Large intestine (tissue), 3 donors: ENCODE measurements around the gene CCDC170. TPM values are rescaled to one million over a fixed set of nuclear protein-coding genes. Genes with fewer than 3 reads are reported as not detected.

Experiments
- DNase-seq, 2 donors: peaks; one replicate each; pipeline versions ENCODE4 v3.0.0 to v3.0.0-alpha.2; 2013
- H3K27ac ChIP-seq: one replicate; pipeline ENCODE4 v1.5.1; 2013; ENCODE audit warnings: low read length
- H3K27me3 ChIP-seq: 2 replicates; pipeline ENCODE4 v1.6.1; 2013; ENCODE audit warnings: low read length; ENCODE audit not compliant: control insufficient read depth, insufficient read depth
- H3K36me3 ChIP-seq: 2 replicates; pipeline ENCODE4 v1.6.1; 2013; ENCODE audit warnings: low read length; ENCODE audit not compliant: control insufficient read depth, insufficient read depth
- H3K4me1 ChIP-seq: one replicate; pipeline ENCODE4 v1.6.1; 2013; ENCODE audit warnings: low read length; ENCODE audit not compliant: control insufficient read depth, insufficient read depth
- H3K4me3 ChIP-seq: one replicate; pipeline ENCODE4 v1.5.1; 2013; ENCODE audit warnings: low read length
- H3K9me3 ChIP-seq: one replicate; pipeline ENCODE4 v1.6.1; 2013; ENCODE audit warnings: mild to moderate bottlenecking, low read depth, low read length, moderate library complexity; ENCODE audit not compliant: control insufficient read depth
- WGBS: methylation state at CpG from one replicate; pipeline ENCODE4 v1.1.5; 2013; ENCODE audit warnings: low lambda C conversion rate; ENCODE audit not compliant: insufficient coverage; 5-methylcytosine and 5-hydroxymethylcytosine counted together
- polyA plus RNA-seq: library from polyadenylated mRNA; unstranded; fragments of 120-200 nt; gene quantifications from one replicate; pipeline ENCODE4 v1.2.1, GENCODE V29; 2013

The CCDC170 gene
- polyA plus RNA-seq, 1 donor, result 1.6 TPM

- no peak for DNase-seq
- no peaks in the 10 kb centered on the region for H3K36me3 ChIP-seq
- H3K4me3 ChIP-seq, result no peak overlapping the region
- no CpG with 5 or more reads among the region's 2 CpGs for WGBS
- no peaks in the 10 kb centered on the region for H3K27me3 ChIP-seq
- no peaks in the 10 kb centered on the region for H3K4me1 ChIP-seq
- H3K9me3 ChIP-seq, result peaks cover 5% of the 10 kb centered on the region
- H3K27ac ChIP-seq, result no peak overlapping the region
Measured at GRCh38 chr6:151566557-151566956, 72.7 kb downstream of the CCDC170 start.

- Histone ChIP-seq H3K4me1 (no peaks in the 10 kb centered on the region), H3K36me3 (no peaks in the 10 kb centered on the region), H3K27ac (no peak overlapping the region), H3K27me3 (no peaks in the 10 kb centered on the region), H3K4me3 (no peak overlapping the region), H3K9me3 (no peaks in the 10 kb centered on the region)
- no CpG with 5 or more reads among the region's 8 CpGs for WGBS
- DNase-seq, result no peak
Measured at GRCh38 chr6:151576633-151577032, 82.8 kb downstream of the CCDC170 start.

GRCh38 chr6:151577257-151577656 lies 83.4 kb downstream of the CCDC170 start:
- DNase-seq, result no peak
- no peaks in the 10 kb centered on the region for H3K9me3 ChIP-seq
- H3K4me1 ChIP-seq, result no peaks in the 10 kb centered on the region
- H3K27me3 ChIP-seq, result no peaks in the 10 kb centered on the region
- H3K36me3 ChIP-seq, result no peaks in the 10 kb centered on the region
- 80% methylated on average over 1 of the region's 5 CpGs for WGBS
- no peak overlapping the region for H3K27ac ChIP-seq
- H3K4me3 ChIP-seq, result no peak overlapping the region

- H3K4me1 ChIP-seq, result no peaks in the 10 kb centered on the region
- H3K27me3 ChIP-seq, result no peaks in the 10 kb centered on the region
- no peaks in the 10 kb centered on the region for H3K9me3 ChIP-seq
- H3K36me3 ChIP-seq, result no peaks in the 10 kb centered on the region
- WGBS, result no CpG with 5 or more reads among the region's 2 CpGs
- no peak overlapping the region for H3K4me3 ChIP-seq
- no peak overlapping the region for H3K27ac ChIP-seq
- no peak for DNase-seq
Measured at GRCh38 chr6:151585741-151586140, 91.9 kb downstream of the CCDC170 start.

GRCh38 chr6:151589667-151590066 lies 95.8 kb downstream of the CCDC170 start:
- H3K27me3 ChIP-seq, result no peaks in the 10 kb centered on the region
- WGBS, result 60% methylated on average over 1 of the region's 6 CpGs
- no peak for DNase-seq
- no peaks in the 10 kb centered on the region for H3K4me1 ChIP-seq
- no peak overlapping the region for H3K4me3 ChIP-seq
- H3K36me3 ChIP-seq, result no peaks in the 10 kb centered on the region
- H3K27ac ChIP-seq, result no peak overlapping the region
- H3K9me3 ChIP-seq, result peaks cover 2% of the 10 kb centered on the region

- Histone ChIP-seq H3K4me3 (no peak overlapping the region), H3K36me3 (no peaks in the 10 kb centered on the region), H3K4me1 (no peaks in the 10 kb centered on the region), H3K27me3 (no peaks in the 10 kb centered on the region), H3K27ac (no peak overlapping the region), H3K9me3 (peaks cover 2% of the 10 kb centered on the region)
- WGBS, result no CpG with 5 or more reads among the region's 2 CpGs
- DNase-seq, result no peak
Measured at GRCh38 chr6:151590742-151591141, 96.9 kb downstream of the CCDC170 start.

- no peaks in the 10 kb centered on the region for H3K36me3 ChIP-seq
- H3K4me3 ChIP-seq, result no peak overlapping the region
- H3K27me3 ChIP-seq, result no peaks in the 10 kb centered on the region
- no peaks in the 10 kb centered on the region for H3K4me1 ChIP-seq
- H3K9me3 ChIP-seq, result peaks cover 2% of the 10 kb centered on the region
- DNase-seq, result peak; percentile 48 to 74
- H3K27ac ChIP-seq, result peak overlapping the region; percentile 62
- 86% methylated on average over 3 of the region's 9 CpGs for WGBS
Measured at GRCh38 chr6:151592449-151593159, 98.8 kb downstream of the CCDC170 start.

GRCh38 chr6:151609146-151609902 lies 115.5 kb downstream of the CCDC170 start:
- no peaks in the 10 kb centered on the region for H3K4me1 ChIP-seq
- no peaks in the 10 kb centered on the region for H3K27me3 ChIP-seq
- WGBS, result no CpG with 5 or more reads among the region's 4 CpGs
- no peak overlapping the region for H3K4me3 ChIP-seq
- peaks cover 3% of the 10 kb centered on the region for H3K9me3 ChIP-seq
- H3K27ac ChIP-seq, result no peak overlapping the region
- no peaks in the 10 kb centered on the region for H3K36me3 ChIP-seq
- no peak for DNase-seq

GRCh38 chr6:151610326-151610725 lies 116.5 kb downstream of the CCDC170 start:
- Histone ChIP-seq H3K4me1 (no peaks in the 10 kb centered on the region), H3K27ac (no peak overlapping the region), H3K27me3 (no peaks in the 10 kb centered on the region), H3K4me3 (no peak overlapping the region), H3K36me3 (no peaks in the 10 kb centered on the region), H3K9me3 (peaks cover 3% of the 10 kb centered on the region)
- 83% methylated on average over 1 of the region's 1 CpG for WGBS
- no peak for DNase-seq

GRCh38 chr6:151614630-151615029 lies 120.8 kb downstream of the CCDC170 start:
- no peak overlapping the region for H3K27ac ChIP-seq
- H3K4me3 ChIP-seq, result no peak overlapping the region
- no peaks in the 10 kb centered on the region for H3K27me3 ChIP-seq
- DNase-seq, result no peak
- no peaks in the 10 kb centered on the region for H3K4me1 ChIP-seq
- no peaks in the 10 kb centered on the region for H3K9me3 ChIP-seq
- WGBS, result no CpG with 5 or more reads among the region's 4 CpGs
- H3K36me3 ChIP-seq, result no peaks in the 10 kb centered on the region
